HG02938 (cell line): ENCODE measurements around the gene PIEZO1.
"Not testable (repeated sequence)": the region's sequence is repeated elsewhere in the genome, so short reads cannot be mapped to it uniquely, and the experiment has no call there.

Experiments
- ATAC-seq: cut with Tn5 transposase; IDR thresholded peaks from one replicate; pipeline ENCODE4 v1.9.1; 2021; ENCODE audit warnings: mild to moderate bottlenecking, moderate library complexity; ENCODE audit not compliant: unreplicated experiment

Gene PIEZO1

GRCh38 chr16:88784074-88784855 is 755 bp downstream of the PIEZO1 start:
- no peak for ATAC-seq

- ATAC-seq, result no peak
Measured at GRCh38 chr16:88783391-88784073, 1.5 kb downstream of the PIEZO1 start.

GRCh38 chr16:88782454-88783390 is 2.3 kb downstream of the PIEZO1 start:
- ATAC-seq, result no peak

GRCh38 chr16:88781140-88782077 is 3.6 kb downstream of the PIEZO1 start:
- no peak for ATAC-seq

GRCh38 chr16:88780142-88781062 is 4.6 kb downstream of the PIEZO1 start:
- ATAC-seq, result no peak

- ATAC-seq, result no peak
Measured at GRCh38 chr16:88779406-88780141, 5.4 kb downstream of the PIEZO1 start.

GRCh38 chr16:88778541-88779065 is 6.4 kb downstream of the PIEZO1 start:
- ATAC-seq, result no peak

GRCh38 chr16:88778271-88778525 is 6.8 kb downstream of the PIEZO1 start:
- ATAC-seq, result no peak

- ATAC-seq, result no peak
Measured at GRCh38 chr16:88777471-88778270, 7.3 kb downstream of the PIEZO1 start.

- no peak for ATAC-seq
Measured at GRCh38 chr16:88775825-88776224, 9.2 kb downstream of the PIEZO1 start.

- ATAC-seq, result no peak
Measured at GRCh38 chr16:88774544-88775393, 10.3 kb downstream of the PIEZO1 start.

GRCh38 chr16:88773812-88774291 is 11.2 kb downstream of the PIEZO1 start:
- no peak for ATAC-seq

- no peak for ATAC-seq
Measured at GRCh38 chr16:88772871-88773811, 11.9 kb downstream of the PIEZO1 start.

GRCh38 chr16:88771781-88772180 is 13.2 kb downstream of the PIEZO1 start:
- not testable (repeated sequence) for ATAC-seq

- ATAC-seq, result no peak
Measured at GRCh38 chr16:88771294-88771772, 13.7 kb downstream of the PIEZO1 start.
